GM12873 (cell line): ENCODE data around the gene WNT7B.

Experiments used
- CTCF ChIP-seq: IDR thresholded peaks from 2 replicates; pipeline ENCODE4 v1.5.1; 2012; ENCODE audit warnings: low read depth, mild to moderate bottlenecking, moderate library complexity, low read length, control low read depth; ENCODE audit not compliant: insufficient read depth; ENCODE audit errors: missing control alignments

Gene WNT7B

DNA sequence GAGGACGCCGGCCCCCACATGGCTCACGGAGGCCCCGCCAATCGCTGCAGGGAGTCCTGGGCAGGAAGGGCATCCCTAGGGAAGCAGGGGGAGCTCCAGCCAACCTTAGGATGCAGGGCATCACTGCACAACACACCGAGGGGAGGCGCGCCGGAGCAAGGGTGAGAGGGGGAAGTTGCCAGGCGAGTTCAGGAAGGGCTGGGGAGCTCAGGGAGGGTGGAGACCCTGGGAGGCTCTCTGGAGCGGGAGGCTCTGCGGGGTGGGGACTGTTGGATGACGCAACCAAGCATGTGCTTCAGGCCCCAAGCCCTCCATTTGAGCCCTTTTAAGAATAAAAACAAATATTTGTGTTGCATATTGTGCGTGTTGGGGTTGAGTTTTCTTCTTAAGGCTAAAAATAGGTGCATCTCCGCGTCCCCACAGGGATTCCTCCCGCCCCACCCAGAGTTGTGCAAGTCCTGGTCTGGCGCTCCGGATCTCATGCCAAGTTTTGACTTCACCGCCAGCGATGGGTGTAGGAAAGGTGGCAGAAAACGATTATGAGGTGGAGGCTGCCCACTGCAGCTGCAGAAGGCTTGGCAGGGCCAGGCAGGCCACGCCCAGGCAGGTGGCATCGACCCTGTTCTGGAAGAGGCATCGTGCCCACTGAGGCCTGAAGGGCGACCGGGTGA lies 65.2 kb downstream of the WNT7B start:
- TF ChIP-seq CTCF = no peak

- TF ChIP-seq CTCF = no peak
Measured at GRCh38 chr22:45910928-45911467, 66.0 kb downstream of the WNT7B start.

DNA sequence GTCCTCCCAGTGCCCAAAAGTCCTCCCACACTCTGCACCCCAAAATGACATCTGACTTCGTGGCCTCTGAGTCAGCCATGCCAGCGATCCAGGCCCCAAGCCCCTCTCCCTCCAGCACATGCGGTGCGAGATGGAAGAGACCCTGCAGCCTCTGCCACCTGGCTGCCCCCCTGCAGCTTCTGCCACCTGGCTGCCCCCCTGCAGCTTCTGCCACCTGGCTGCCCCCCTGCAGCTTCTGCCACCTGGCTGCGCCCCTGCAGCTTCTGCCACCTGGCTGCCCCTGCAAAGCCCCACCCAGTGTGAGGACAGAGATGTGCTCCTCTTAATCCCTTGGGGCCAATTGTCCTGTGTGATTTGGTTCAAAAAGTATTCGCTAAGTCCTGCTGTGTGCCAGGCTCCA lies 68.0 kb downstream of the WNT7B start:
- TF ChIP-seq CTCF = no peak

DNA sequence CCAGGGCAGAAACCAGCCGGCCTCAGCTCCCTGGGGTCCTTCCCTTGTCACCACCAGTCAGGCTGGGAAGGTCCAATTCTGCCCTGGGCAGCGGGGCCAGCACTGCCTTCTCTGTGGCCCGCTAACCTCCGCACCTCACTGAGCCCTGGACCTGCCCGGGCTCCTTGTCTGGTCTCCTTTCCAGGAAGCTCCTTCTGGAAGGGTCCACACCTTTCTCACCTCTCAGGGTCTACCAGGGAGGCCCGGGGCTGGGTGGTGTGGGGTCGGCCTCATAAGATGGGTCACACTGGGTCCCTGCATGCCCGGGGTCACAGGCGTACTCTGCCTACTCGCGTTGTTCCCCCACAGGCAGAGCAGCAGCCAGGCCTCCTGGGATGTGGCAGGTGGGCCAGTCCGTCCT lies 69.0 kb downstream of the WNT7B start:
- no peak for TF ChIP-seq CTCF

DNA sequence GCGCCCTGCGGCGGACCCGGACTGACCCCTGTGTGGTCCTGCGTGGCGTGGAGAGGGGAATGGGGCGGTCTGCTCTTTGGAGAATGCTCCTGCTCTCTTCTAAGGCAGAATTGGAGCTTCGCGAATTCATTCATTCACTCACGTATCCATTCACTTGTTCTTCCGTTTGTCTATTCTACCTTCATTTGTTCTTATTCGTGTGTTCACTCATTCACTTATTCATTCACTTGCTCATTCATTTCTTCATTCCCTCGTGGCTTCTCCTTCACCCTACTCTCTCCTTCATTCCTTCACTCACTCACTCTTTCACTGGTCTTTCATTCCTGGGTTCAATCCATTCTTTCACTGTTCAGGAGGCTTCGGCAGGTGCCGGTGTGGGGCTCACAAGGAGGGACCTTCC lies 69.6 kb downstream of the WNT7B start:
- TF ChIP-seq CTCF = no peak

GRCh38 chr22:45906946-45907345 lies 70.0 kb downstream of the WNT7B start:
- no peak for TF ChIP-seq CTCF

- no peak for TF ChIP-seq CTCF
Measured at GRCh38 chr22:45905924-45906865, 70.8 kb downstream of the WNT7B start.
